GM10847 (cell line): Measurements from ENCODE around the gene TRABD.
A peak's percentile ranks its signal among the peaks of the same experiment; 100 is the strongest.

ENCODE experiments used
- POLR2A ChIP-seq: IDR thresholded peaks from 2 replicates; pipeline ENCODE4 v1.6.1; 2011; ENCODE audit not compliant: insufficient read length; ENCODE audit errors: extremely low read depth

Gene TRABD

GRCh38 chr22:50185375-50186087 lies at the start of gene TRABD:
Gene TRABD (plus strand): TSS chr22:50185913. CDS start chr22:50193061, 7,148 bp downstream.
- TF ChIP-seq POLR2A, result peak; percentile 66

GRCh38 chr22:50136581-50137015 lies 49.1 kb upstream of the TRABD start:
- no peak for TF ChIP-seq POLR2A

GRCh38 chr22:50138041-50138440 lies 47.7 kb upstream of the TRABD start:
- no peak for TF ChIP-seq POLR2A

GRCh38 chr22:50138988-50139387 lies 46.7 kb upstream of the TRABD start:
- TF ChIP-seq POLR2A, result no peak

GRCh38 chr22:50139843-50140415 lies 45.8 kb upstream of the TRABD start:
- no peak for TF ChIP-seq POLR2A

- TF ChIP-seq POLR2A, result no peak
Measured at GRCh38 chr22:50140615-50141014, 45.1 kb upstream of the TRABD start.

GRCh38 chr22:50141462-50141861 lies 44.3 kb upstream of the TRABD start:
- TF ChIP-seq POLR2A, result no peak

- no peak for TF ChIP-seq POLR2A
Measured at GRCh38 chr22:50141891-50142363, 43.8 kb upstream of the TRABD start.

GRCh38 chr22:50143096-50143495 lies 42.6 kb upstream of the TRABD start:
- no peak for TF ChIP-seq POLR2A

- no peak for TF ChIP-seq POLR2A
Measured at GRCh38 chr22:50144005-50144614, 41.6 kb upstream of the TRABD start.

- no peak for TF ChIP-seq POLR2A
Measured at GRCh38 chr22:50145721-50146438, 39.8 kb upstream of the TRABD start.

GRCh38 chr22:50146439-50147238 lies 39.1 kb upstream of the TRABD start:
- no peak for TF ChIP-seq POLR2A

GRCh38 chr22:50148166-50148500 lies 37.6 kb upstream of the TRABD start:
- no peak for TF ChIP-seq POLR2A

- no peak for TF ChIP-seq POLR2A
Measured at GRCh38 chr22:50148991-50149721, 36.6 kb upstream of the TRABD start.
